ENCODE results near the gene ATG4C. TPM values are rescaled to one million over a fixed set of nuclear protein-coding genes. Genes with fewer than 3 reads are reported as not detected.

The ATG4C gene
- total and polyA plus RNA-seq, 2 experiments from 2014 or later, result 9.0 to 14.7 TPM

DNA sequence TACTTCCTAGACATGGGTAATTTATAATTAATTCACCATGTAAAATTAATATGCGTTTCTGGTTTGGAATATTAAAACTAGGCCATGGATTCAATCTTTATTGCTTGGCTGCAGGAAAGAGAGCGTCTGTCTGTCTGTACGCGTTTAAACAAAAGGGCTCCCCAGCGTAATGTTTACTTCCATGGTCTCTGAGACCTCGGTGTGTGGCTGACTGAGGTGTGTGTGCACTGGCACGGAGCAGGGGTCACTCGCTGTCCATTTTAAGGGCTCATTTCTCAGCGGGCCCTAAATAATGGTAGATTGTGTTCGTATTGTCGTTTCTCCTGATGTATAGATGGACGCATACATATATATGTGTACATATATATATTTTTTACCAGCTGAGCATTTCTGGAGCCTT, 119.6 kb downstream of the ATG4C start:
- Histone ChIP-seq H3K4me1 (ENCODE audit: low read depth) (no peaks in the 10 kb centered on the region), H3K27ac (no peak overlapping the region), H3K36me3 (no peaks in the 10 kb centered on the region), H3K9me3 (ENCODE audit: low read depth) (no peaks in the 10 kb centered on the region), H3K27me3 (no peaks in the 10 kb centered on the region), H3K4me3 (no peak overlapping the region)
- TF ChIP-seq, protein P1, sequence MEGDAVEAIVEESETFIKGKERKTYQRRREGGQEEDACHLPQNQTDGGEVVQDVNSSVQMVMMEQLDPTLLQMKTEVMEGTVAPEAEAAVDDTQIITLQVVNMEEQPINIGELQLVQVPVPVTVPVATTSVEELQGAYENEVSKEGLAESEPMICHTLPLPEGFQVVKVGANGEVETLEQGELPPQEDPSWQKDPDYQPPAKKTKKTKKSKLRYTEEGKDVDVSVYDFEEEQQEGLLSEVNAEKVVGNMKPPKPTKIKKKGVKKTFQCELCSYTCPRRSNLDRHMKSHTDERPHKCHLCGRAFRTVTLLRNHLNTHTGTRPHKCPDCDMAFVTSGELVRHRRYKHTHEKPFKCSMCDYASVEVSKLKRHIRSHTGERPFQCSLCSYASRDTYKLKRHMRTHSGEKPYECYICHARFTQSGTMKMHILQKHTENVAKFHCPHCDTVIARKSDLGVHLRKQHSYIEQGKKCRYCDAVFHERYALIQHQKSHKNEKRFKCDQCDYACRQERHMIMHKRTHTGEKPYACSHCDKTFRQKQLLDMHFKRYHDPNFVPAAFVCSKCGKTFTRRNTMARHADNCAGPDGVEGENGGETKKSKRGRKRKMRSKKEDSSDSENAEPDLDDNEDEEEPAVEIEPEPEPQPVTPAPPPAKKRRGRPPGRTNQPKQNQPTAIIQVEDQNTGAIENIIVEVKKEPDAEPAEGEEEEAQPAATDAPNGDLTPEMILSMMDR (IDR thresholded peaks at IDR 0.05; ENCODE audit: low read depth, low read length), result no peak
- DNase-seq (ENCODE audit: low read depth in 1 of 2, low spot score in 1 of 2), result no peak

DNA sequence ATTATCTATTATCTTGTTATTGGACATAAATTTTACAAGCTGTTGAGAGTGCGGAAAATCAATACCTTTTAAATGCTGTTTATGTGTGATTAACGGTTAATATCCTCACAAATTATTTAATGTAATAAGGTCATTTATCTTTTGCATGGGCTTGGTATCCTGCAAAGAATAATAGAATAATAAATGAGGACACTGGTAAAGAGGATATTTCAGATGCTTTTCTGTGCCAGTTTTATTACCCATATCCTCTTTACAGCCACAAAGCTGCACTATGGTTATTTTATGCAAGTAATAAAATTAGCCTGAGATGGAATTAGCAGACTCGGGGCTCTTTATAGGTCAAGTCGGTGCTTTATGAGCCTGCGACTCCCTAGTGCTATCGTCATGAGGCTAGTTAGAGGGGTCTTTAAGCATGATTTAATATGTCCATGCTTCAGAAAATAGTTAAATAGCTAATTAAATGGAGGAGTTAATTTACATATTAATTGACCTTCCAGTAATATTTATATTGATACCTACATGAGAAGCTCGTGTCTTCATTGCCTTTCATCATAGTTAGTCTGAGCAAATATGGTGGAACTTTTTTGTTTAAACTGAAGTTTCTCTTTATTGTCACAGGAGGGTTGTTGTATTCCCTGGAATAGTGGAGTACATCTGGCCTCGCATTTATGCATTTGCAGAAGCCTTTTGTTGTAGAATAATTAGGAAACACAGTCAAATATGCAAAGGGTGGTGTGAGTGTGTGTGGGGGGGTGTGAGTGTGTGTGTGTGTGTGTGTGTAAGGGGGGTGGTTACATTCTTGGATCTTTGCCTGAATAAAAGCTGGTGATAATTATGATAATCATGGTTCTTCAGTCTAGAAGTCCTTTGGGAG, 120.3 kb downstream of the ATG4C start:
- no peaks in the 10 kb centered on the region for H3K4me1 ChIP-seq (ENCODE audit: low read depth)
- TF ChIP-seq, protein P1 (IDR thresholded peaks at IDR 0.05; ENCODE audit: low read depth, low read length), result no peak
- no peaks in the 10 kb centered on the region for H3K36me3 ChIP-seq
- no peak overlapping the region for H3K27ac ChIP-seq
- H3K27me3 ChIP-seq, result no peaks in the 10 kb centered on the region
- no peak for DNase-seq (ENCODE audit: low read depth in 1 of 2, low spot score in 1 of 2)
- H3K9me3 ChIP-seq (ENCODE audit: low read depth), result no peaks in the 10 kb centered on the region
- no peak overlapping the region for H3K4me3 ChIP-seq

DNA sequence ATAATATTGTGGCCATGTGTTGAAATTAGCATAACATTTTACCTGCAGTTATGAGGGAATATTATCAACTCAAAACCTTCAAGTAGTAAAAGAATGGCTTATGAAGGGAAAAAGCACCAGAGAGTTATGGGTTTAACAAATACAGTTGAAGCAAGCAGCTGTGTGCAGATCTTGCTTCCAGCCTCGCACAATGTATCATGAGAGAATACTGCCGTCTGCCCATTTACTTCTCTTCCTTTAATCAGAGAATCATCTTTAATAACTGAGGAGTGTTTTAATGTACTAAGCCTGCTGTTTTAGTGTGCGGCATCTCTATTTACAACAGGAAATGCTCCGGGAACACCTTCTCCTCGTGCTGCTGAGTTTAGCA, 120.9 kb downstream of the ATG4C start:
- TF ChIP-seq, protein P1 (IDR thresholded peaks at IDR 0.05; ENCODE audit: low read depth, low read length), result no peak
- H3K27ac ChIP-seq, result no peak overlapping the region

DNA sequence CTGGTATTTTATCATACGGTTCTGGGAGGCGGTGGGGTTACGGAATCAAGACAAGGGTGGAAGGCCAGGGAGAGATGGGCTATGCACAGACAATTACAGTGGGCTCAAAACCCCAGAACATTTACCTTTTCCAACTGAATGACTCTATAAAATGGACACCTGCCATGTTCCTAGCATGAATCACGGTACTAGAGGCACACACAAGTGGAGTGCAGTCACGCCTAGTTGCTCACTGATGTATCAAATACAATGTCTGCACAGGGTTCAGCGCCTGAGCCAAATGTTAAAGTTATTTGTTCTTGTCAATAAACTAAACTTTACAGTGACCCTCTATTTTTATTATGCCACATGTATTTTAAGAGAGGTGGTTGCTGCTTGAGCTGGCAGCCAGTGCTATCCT, 121.4 kb downstream of the ATG4C start:
- H3K36me3 ChIP-seq, result no peaks in the 10 kb centered on the region
- H3K27me3 ChIP-seq, result no peaks in the 10 kb centered on the region
- H3K4me1 ChIP-seq (ENCODE audit: low read depth), result no peaks in the 10 kb centered on the region
- no peak overlapping the region for H3K27ac ChIP-seq
- TF ChIP-seq, protein P1 (IDR thresholded peaks at IDR 0.05; ENCODE audit: low read depth, low read length), result no peak
- H3K9me3 ChIP-seq (ENCODE audit: low read depth), result no peaks in the 10 kb centered on the region
- DNase-seq (ENCODE audit: low read depth in 1 of 2, low spot score in 1 of 2), result no peak
- H3K4me3 ChIP-seq, result no peak overlapping the region

More for the DNA sequence above, 120.9 kb downstream of the ATG4C start:
- Histone ChIP-seq H3K36me3 (no peaks in the 10 kb centered on the region), H3K9me3 (ENCODE audit: low read depth) (no peaks in the 10 kb centered on the region), H3K27me3 (no peaks in the 10 kb centered on the region), H3K4me1 (ENCODE audit: low read depth) (no peaks in the 10 kb centered on the region), H3K4me3 (no peak overlapping the region)
- DNase-seq (ENCODE audit: low read depth in 1 of 2, low spot score in 1 of 2), result no peak

DNA sequence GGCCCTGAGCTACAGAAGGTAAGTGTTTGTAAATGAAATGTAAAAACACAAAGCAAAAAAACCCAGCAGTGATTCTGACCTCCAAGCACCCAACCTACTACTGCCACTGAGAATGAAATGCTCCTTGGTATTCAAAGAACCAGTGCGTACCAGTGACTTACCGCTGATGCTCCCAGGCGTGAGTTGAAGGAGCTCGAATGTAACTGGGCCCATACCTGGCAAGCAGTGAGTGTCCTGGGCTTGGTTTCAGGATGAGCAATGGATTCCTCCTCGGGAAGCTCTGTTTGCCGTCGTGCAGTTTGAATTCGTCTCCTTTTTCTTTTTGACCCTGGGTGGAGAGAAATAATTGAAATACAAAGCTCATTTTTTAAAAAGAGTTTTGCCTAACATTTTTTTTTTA, 121.9 kb downstream of the ATG4C start:
- DNase-seq (ENCODE audit: low read depth in 1 of 2, low spot score in 1 of 2), result no peak
- Histone ChIP-seq H3K4me1 (ENCODE audit: low read depth) (no peaks in the 10 kb centered on the region), H3K27ac (no peak overlapping the region), H3K9me3 (ENCODE audit: low read depth) (no peaks in the 10 kb centered on the region), H3K27me3 (no peaks in the 10 kb centered on the region), H3K4me3 (no peak overlapping the region), H3K36me3 (no peaks in the 10 kb centered on the region)
- TF ChIP-seq, protein P1 (IDR thresholded peaks at IDR 0.05; ENCODE audit: low read depth, low read length), result no peak

All from cardiac muscle cell (in vitro differentiated cells and primary cell).